IMR-90 (cell line): Measurements from ENCODE around the gene RSPH9. TPM values are rescaled to one million over a fixed set of nuclear protein-coding genes. Genes with fewer than 3 reads are reported as not detected.

Experiments used
- polyA plus RNA-seq, 3 experiments: library from polyadenylated mRNA; depleted of rRNA; stranded (reverse); fragments of >200 nt; gene quantifications; 2 replicates each; pipeline ENCODE4 v1.2.3, GENCODE V29; 2012; ENCODE audit warnings: low replicate concordance in 1 of 3
- total RNA-seq: library from RNA; depleted of rRNA; stranded (reverse); fragments of >200 nt; gene quantifications from 2 replicates; pipeline ENCODE4 v1.2.3, GENCODE V29; 2012; rRNA removed

Gene RSPH9
- total and polyA plus RNA-seq, 2 of the 4 experiments (the other 2 are of a cell fraction), result 0.18 to 0.21 TPM

Other genes starting within 250 kb of the RSPH9 start
- gene ABCC10, start 217.5 kb upstream of the RSPH9 start, total RNA-seq, result 4.7 and 7.0 TPM in 2 replicates
- 26.3 and 28.0 TPM in 2 replicates for gene ABCC10, start 217.5 kb upstream of the RSPH9 start, polyA plus RNA-seq (2012; rRNA removed)
- 0.90 and 1.1 TPM in 2 replicates for gene DLK2, start 189.5 kb upstream of the RSPH9 start, total RNA-seq
- 2.8 and 3.0 TPM in 2 replicates for gene DLK2, start 189.5 kb upstream of the RSPH9 start, polyA plus RNA-seq (2012; rRNA removed)
- 12.2 and 12.5 TPM in 2 replicates for gene TJAP1, start 167.5 kb upstream of the RSPH9 start, total RNA-seq
- 34.2 and 35.8 TPM in 2 replicates for gene TJAP1, start 167.5 kb upstream of the RSPH9 start, polyA plus RNA-seq (2012; rRNA removed)
- under 0.01 TPM in 2 replicates for gene LRRC73, start 134.7 kb upstream of the RSPH9 start, total RNA-seq
- gene LRRC73, start 134.7 kb upstream of the RSPH9 start, polyA plus RNA-seq (2012; rRNA removed), result 0.23 and 0.31 TPM in 2 replicates
- gene YIPF3, start 128.1 kb upstream of the RSPH9 start, total RNA-seq, result 114 and 120 TPM in 2 replicates
- gene YIPF3, start 128.1 kb upstream of the RSPH9 start, polyA plus RNA-seq (2012; rRNA removed), result 193 and 207 TPM in 2 replicates
- gene POLR1C, start 127.9 kb upstream of the RSPH9 start, total RNA-seq, result 69.4 and 72.6 TPM in 2 replicates
- gene POLR1C, start 127.9 kb upstream of the RSPH9 start, polyA plus RNA-seq (2012; rRNA removed), result 46.1 and 48.4 TPM in 2 replicates
- gene XPO5, start 69.0 kb upstream of the RSPH9 start, total RNA-seq, result 30.0 and 30.1 TPM in 2 replicates
- gene XPO5, start 69.0 kb upstream of the RSPH9 start, polyA plus RNA-seq (2012; rRNA removed), result 27.3 and 29.0 TPM in 2 replicates
- 25.8 and 26.0 TPM in 2 replicates for gene POLH, start 68.9 kb upstream of the RSPH9 start, total RNA-seq
- gene POLH, start 68.9 kb upstream of the RSPH9 start, polyA plus RNA-seq (2012; rRNA removed), result 13.1 and 13.3 TPM in 2 replicates
- 34.2 and 38.4 TPM in 2 replicates for gene GTPBP2, start 15.8 kb upstream of the RSPH9 start, total RNA-seq
- 79.7 and 86.6 TPM in 2 replicates for gene GTPBP2, start 15.8 kb upstream of the RSPH9 start, polyA plus RNA-seq (2012; rRNA removed)
- gene MAD2L1BP, start 9.2 kb upstream of the RSPH9 start, total RNA-seq, result 28.1 and 31.1 TPM in 2 replicates
- 40.4 and 50.2 TPM in 2 replicates for gene MAD2L1BP, start 9.2 kb upstream of the RSPH9 start, polyA plus RNA-seq (2012; rRNA removed)
- gene MRPS18A, start 42.8 kb downstream of the RSPH9 start, total RNA-seq, result 43.0 and 47.0 TPM in 2 replicates
- gene MRPS18A, start 42.8 kb downstream of the RSPH9 start, polyA plus RNA-seq (2012; rRNA removed), result 56.6 and 56.8 TPM in 2 replicates
- 156 and 190 TPM in 2 replicates for gene VEGFA, start 125.2 kb downstream of the RSPH9 start, total RNA-seq
- gene VEGFA, start 125.2 kb downstream of the RSPH9 start, polyA plus RNA-seq (2012; rRNA removed), result 211 and 234 TPM in 2 replicates